Stimulated activated CD4-positive, alpha-beta T cell treated with anti-CD3 and anti-CD28 coated beads, TNF-alpha, amount 100 ng/mL, for 48 hours (primary cell): ENCODE results near the gene IDH3G.
A peak's percentile ranks its signal among the peaks of the same experiment; 100 is the strongest.

Experiments
- DNase-seq, 3 donors: peaks; one replicate each; pipeline ENCODE4 v3.0.0-alpha.2; 2020; ENCODE audit warnings: low read depth in 3 of 3

The IDH3G gene

GRCh38 chrX:153773741-153774575, 20.2 kb downstream of the IDH3G start:
- DNase-seq = no peak

GRCh38 chrX:153773218-153773611, 21.0 kb downstream of the IDH3G start:
- no peak for DNase-seq

GRCh38 chrX:153772316-153773217, 21.6 kb downstream of the IDH3G start:
- no peak for DNase-seq

GRCh38 chrX:153771415-153772315, 22.5 kb downstream of the IDH3G start:
- no peak for DNase-seq

GRCh38 chrX:153770601-153771414, 23.4 kb downstream of the IDH3G start:
- no peak for DNase-seq

GRCh38 chrX:153769865-153770600, 24.1 kb downstream of the IDH3G start:
- no peak for DNase-seq

- no peak for DNase-seq
Observed at GRCh38 chrX:153769158-153769864, 24.9 kb downstream of the IDH3G start.

GRCh38 chrX:153768311-153769157, 25.6 kb downstream of the IDH3G start:
- DNase-seq = no peak

- DNase-seq = no peak
Observed at GRCh38 chrX:153767674-153768055, 26.5 kb downstream of the IDH3G start.

GRCh38 chrX:153766871-153767673, 27.1 kb downstream of the IDH3G start:
- DNase-seq = no peak

- no peak for DNase-seq
Observed at GRCh38 chrX:153766098-153766817, 27.9 kb downstream of the IDH3G start.

GRCh38 chrX:153765138-153766079, 28.8 kb downstream of the IDH3G start:
- no peak for DNase-seq

- no peak for DNase-seq
Observed at GRCh38 chrX:153764786-153765137, 29.4 kb downstream of the IDH3G start.

GRCh38 chrX:153763989-153764755, 30.0 kb downstream of the IDH3G start, which contains the start of gene PLXNB3:
Gene PLXNB3 (plus strand): TSS chrX:153764249. CDS start chrX:153765536, 1,287 bp downstream.
- peak; percentile 53 to 79 (median 55) for DNase-seq

- DNase-seq = no peak
Observed at GRCh38 chrX:153763298-153763932, 30.8 kb downstream of the IDH3G start.
